HepG2 (cell line): ENCODE data around the gene ATG13. TPM values are rescaled to one million over a fixed set of nuclear protein-coding genes. Genes with fewer than 3 reads are reported as not detected.

Source experiments
- CCAR2 ChIP-seq: fragments of 200-400 bp; formaldehyde crosslinking; optimal IDR thresholded peaks from 2 replicates; pipeline ENCODE3; 2018; ENCODE audit warnings: low read depth, mild to moderate bottlenecking, low read length, moderate library complexity
- EZH2 ChIP-seq: conservative IDR thresholded peaks from 2 replicates; pipeline ENCODE4 v1.6.1; 2012; ENCODE audit warnings: mild to moderate bottlenecking, low read depth, low read length, moderate library complexity
- GATAD2A ChIP-seq: IDR thresholded peaks from 2 replicates; pipeline ENCODE4 v1.6.1; 2016
- IKZF1 ChIP-seq: fragments of 450-650 bp; IDR thresholded peaks from 2 replicates; pipeline ENCODE4 v1.7.1; 2016
- POLR2AphosphoS5 ChIP-seq: IDR thresholded peaks from 2 replicates; pipeline ENCODE4 v1.6.1; 2012; ENCODE audit warnings: low read depth, low read length
- ZFP36L2 ChIP-seq: sonication (generic); formaldehyde crosslinking; IDR thresholded peaks from 2 replicates; pipeline ENCODE4 v1.4.0; 2020; ENCODE audit warnings: missing genetic modification reagents
- ZMAT3 ChIP-seq: sonication (generic); formaldehyde crosslinking; conservative IDR thresholded peaks from 2 replicates; pipeline ENCODE4 v1.7.0; 2021; ENCODE audit warnings: missing genetic modification reagents
- polyA plus RNA-seq, 8 experiments: library from polyadenylated mRNA; depleted of rRNA in 3 of 8; stranded (reverse) in 7 of 8; unstranded in 1 of 8; fragments of >200 nt; fragmentation: Illumina TruSeq in 4 of 8; extraction: Trizol in 4 of 8; gene quantifications; 2 replicates each; pipeline versions ENCODE4 v1.2.1 to v1.2.3, GENCODE V29; 2011 to 2016; ENCODE audit warnings: low read depth in 4 of 8, missing spikeins in 1 of 8, mixed read lengths in 1 of 8; ENCODE audit not compliant: insufficient read depth in 1 of 8
- total RNA-seq, 5 experiments: library from RNA; depleted of rRNA; stranded (reverse); fragments of >200 nt; fragmentation: Illumina TruSeq; extraction: Trizol; gene quantifications; 2 replicates each; pipeline ENCODE4 v1.2.3, GENCODE V29; 2016; ENCODE audit warnings: low read depth in 1 of 5
- TF ChIP-seq, protein P1 (sequence below): sonication (generic); formaldehyde crosslinking; IDR thresholded peaks from 2 replicates; pipeline ENCODE4 v1.4.0; 2020; ENCODE audit warnings: missing genetic modification reagents, borderline replicate concordance
- TF ChIP-seq, protein P2 (sequence below): sonication (generic); formaldehyde crosslinking; IDR thresholded peaks from 2 replicates; pipeline ENCODE4 v1.4.0; 2020; ENCODE audit warnings: missing genetic modification reagents
- TF ChIP-seq, protein P3 (sequence below): sonication (generic); formaldehyde crosslinking; IDR thresholded peaks from 2 replicates; pipeline ENCODE4 v1.9.0; 2021; ENCODE audit warnings: mild to moderate bottlenecking, missing genetic modification reagents

Gene ATG13
- total and polyA plus RNA-seq, 2 of the 13 experiments (the other 11 are each of a cell fraction or from before 2014, with no cell fraction given) = 55.0 to 77.3 TPM

DNA sequence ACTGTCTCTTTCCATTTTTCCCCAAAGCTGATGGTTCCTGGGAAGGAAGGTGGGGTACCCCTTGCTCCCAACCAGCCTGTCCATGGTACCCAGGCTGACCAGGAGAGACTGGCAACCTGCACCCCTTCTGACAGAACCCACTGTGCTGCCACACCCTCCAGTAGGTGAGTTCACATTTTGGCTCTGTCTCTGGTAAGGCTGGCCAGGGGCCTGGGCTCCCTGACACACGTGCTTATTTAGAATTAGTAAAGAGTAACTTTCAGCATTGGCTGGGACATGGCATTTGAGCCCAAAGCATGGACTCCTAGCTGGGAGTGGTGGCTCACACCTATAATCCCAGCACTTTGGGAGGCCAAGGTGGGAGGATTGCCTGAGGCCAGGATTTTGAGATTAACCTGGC lies 48.0 kb downstream of the ATG13 start (continued):
- TF ChIP-seq, protein P1, sequence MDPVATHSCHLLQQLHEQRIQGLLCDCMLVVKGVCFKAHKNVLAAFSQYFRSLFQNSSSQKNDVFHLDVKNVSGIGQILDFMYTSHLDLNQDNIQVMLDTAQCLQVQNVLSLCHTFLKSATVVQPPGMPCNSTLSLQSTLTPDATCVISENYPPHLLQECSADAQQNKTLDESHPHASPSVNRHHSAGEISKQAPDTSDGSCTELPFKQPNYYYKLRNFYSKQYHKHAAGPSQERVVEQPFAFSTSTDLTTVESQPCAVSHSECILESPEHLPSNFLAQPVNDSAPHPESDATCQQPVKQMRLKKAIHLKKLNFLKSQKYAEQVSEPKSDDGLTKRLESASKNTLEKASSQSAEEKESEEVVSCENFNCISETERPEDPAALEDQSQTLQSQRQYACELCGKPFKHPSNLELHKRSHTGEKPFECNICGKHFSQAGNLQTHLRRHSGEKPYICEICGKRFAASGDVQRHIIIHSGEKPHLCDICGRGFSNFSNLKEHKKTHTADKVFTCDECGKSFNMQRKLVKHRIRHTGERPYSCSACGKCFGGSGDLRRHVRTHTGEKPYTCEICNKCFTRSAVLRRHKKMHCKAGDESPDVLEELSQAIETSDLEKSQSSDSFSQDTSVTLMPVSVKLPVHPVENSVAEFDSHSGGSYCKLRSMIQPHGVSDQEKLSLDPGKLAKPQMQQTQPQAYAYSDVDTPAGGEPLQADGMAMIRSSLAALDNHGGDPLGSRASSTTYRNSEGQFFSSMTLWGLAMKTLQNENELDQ (CRISPR knock-in tag) = no peak
- TF ChIP-seq CCAR2 (no peak), IKZF1 (no peak), ZMAT3 (CRISPR knock-in tag) (no peak), ZFP36L2 (no peak), GATAD2A (CRISPR knock-in tag) (no peak), EZH2 (no peak), POLR2AphosphoS5 (no peak)
- TF ChIP-seq, protein P2, sequence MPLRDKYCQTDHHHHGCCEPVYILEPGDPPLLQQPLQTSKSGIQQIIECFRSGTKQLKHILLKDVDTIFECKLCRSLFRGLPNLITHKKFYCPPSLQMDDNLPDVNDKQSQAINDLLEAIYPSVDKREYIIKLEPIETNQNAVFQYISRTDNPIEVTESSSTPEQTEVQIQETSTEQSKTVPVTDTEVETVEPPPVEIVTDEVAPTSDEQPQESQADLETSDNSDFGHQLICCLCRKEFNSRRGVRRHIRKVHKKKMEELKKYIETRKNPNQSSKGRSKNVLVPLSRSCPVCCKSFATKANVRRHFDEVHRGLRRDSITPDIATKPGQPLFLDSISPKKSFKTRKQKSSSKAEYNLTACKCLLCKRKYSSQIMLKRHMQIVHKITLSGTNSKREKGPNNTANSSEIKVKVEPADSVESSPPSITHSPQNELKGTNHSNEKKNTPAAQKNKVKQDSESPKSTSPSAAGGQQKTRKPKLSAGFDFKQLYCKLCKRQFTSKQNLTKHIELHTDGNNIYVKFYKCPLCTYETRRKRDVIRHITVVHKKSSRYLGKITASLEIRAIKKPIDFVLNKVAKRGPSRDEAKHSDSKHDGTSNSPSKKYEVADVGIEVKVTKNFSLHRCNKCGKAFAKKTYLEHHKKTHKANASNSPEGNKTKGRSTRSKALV (CRISPR knock-in tag) = no peak
- TF ChIP-seq, protein P3, sequence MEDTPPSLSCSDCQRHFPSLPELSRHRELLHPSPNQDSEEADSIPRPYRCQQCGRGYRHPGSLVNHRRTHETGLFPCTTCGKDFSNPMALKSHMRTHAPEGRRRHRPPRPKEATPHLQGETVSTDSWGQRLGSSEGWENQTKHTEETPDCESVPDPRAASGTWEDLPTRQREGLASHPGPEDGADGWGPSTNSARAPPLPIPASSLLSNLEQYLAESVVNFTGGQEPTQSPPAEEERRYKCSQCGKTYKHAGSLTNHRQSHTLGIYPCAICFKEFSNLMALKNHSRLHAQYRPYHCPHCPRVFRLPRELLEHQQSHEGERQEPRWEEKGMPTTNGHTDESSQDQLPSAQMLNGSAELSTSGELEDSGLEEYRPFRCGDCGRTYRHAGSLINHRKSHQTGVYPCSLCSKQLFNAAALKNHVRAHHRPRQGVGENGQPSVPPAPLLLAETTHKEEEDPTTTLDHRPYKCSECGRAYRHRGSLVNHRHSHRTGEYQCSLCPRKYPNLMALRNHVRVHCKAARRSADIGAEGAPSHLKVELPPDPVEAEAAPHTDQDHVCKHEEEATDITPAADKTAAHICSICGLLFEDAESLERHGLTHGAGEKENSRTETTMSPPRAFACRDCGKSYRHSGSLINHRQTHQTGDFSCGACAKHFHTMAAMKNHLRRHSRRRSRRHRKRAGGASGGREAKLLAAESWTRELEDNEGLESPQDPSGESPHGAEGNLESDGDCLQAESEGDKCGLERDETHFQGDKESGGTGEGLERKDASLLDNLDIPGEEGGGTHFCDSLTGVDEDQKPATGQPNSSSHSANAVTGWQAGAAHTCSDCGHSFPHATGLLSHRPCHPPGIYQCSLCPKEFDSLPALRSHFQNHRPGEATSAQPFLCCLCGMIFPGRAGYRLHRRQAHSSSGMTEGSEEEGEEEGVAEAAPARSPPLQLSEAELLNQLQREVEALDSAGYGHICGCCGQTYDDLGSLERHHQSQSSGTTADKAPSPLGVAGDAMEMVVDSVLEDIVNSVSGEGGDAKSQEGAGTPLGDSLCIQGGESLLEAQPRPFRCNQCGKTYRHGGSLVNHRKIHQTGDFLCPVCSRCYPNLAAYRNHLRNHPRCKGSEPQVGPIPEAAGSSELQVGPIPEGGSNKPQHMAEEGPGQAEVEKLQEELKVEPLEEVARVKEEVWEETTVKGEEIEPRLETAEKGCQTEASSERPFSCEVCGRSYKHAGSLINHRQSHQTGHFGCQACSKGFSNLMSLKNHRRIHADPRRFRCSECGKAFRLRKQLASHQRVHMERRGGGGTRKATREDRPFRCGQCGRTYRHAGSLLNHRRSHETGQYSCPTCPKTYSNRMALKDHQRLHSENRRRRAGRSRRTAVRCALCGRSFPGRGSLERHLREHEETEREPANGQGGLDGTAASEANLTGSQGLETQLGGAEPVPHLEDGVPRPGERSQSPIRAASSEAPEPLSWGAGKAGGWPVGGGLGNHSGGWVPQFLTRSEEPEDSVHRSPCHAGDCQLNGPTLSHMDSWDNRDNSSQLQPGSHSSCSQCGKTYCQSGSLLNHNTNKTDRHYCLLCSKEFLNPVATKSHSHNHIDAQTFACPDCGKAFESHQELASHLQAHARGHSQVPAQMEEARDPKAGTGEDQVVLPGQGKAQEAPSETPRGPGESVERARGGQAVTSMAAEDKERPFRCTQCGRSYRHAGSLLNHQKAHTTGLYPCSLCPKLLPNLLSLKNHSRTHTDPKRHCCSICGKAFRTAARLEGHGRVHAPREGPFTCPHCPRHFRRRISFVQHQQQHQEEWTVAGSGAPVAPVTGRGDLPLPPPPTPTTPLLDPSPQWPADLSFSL (CRISPR knock-in tag) = no peak
